ENCODE results near the gene PRAME.

PRAME gene

GRCh38 chr22:22506736-22507135, 52.3 kb downstream of the PRAME start:
- TF ChIP-seq, protein P1, sequence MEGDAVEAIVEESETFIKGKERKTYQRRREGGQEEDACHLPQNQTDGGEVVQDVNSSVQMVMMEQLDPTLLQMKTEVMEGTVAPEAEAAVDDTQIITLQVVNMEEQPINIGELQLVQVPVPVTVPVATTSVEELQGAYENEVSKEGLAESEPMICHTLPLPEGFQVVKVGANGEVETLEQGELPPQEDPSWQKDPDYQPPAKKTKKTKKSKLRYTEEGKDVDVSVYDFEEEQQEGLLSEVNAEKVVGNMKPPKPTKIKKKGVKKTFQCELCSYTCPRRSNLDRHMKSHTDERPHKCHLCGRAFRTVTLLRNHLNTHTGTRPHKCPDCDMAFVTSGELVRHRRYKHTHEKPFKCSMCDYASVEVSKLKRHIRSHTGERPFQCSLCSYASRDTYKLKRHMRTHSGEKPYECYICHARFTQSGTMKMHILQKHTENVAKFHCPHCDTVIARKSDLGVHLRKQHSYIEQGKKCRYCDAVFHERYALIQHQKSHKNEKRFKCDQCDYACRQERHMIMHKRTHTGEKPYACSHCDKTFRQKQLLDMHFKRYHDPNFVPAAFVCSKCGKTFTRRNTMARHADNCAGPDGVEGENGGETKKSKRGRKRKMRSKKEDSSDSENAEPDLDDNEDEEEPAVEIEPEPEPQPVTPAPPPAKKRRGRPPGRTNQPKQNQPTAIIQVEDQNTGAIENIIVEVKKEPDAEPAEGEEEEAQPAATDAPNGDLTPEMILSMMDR (IDR thresholded peaks at IDR 0.05; ENCODE audit: extremely low read depth, missing control alignments): no peak
- DNase-seq (ENCODE audit: low spot score): no peak

DNA sequence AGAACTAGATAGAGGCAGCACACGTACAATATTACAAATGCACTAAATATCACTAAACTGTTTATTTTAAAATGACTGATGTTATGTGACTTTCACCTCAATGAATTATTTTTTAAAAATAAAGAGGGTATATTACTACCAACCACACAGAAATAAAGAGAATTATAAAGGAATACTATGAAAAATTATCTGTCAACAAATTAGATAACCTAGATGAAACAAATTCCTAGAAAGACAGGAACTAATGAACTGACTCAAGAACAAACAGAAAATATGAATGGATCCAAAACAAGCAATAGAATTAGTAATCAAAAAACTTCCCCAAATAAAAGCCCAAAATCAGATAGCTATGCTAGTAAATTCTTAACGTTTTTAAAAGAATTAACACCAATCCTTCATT, 60.8 kb downstream of the PRAME start:
- DNase-seq (ENCODE audit: low spot score): no peak
- TF ChIP-seq, protein P1 (IDR thresholded peaks at IDR 0.05; ENCODE audit: extremely low read depth, missing control alignments): no peak
